IPS-18c (cell line): ENCODE measurements around the gene MEIOB.
"Not testable (repeated sequence)": the region's sequence is repeated elsewhere in the genome, so short reads cannot be mapped to it uniquely, and the experiment has no call there.

Experiments
- H3K4me3 ChIP-seq: 2 replicates; pipeline ENCODE4 v1.7.0; 2013; ENCODE audit warnings: low read depth, mild to moderate bottlenecking, low read length, moderate library complexity; ENCODE audit not compliant: insufficient read depth
- H3K9me3 ChIP-seq: one replicate; pipeline ENCODE4 v1.6.1; 2013; ENCODE audit warnings: mild to moderate bottlenecking, low read length, moderate library complexity; ENCODE audit not compliant: control insufficient read depth, insufficient read depth

Gene MEIOB

DNA sequence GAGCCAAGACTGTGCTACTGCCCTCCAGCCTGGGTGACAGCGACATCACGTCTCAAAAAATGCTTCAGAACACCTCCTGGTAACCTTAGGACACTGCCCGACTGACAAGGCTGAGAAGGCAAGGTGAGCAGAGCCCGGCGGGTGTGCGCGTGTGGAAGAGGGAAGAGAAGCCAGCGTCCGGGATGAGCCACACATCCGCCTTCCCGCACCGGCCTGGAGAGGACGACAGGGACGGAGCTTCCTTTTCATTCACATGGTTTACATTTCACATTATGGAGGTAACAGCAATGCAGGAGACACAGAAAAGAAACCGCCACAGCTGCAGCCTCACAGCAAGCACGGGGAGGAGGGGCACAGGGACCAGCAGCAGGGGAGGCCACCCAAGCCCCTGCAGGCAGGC, 61.9 kb downstream of the MEIOB start:
- Histone ChIP-seq H3K4me3 (no peak overlapping the region), H3K9me3 (peaks cover 4% of the 10 kb centered on the region)

- Histone ChIP-seq H3K9me3 (peaks cover 4% of the 10 kb centered on the region), H3K4me3 (no peak overlapping the region)
These were observed 62.6 kb downstream of the MEIOB start for GRCh38 chr16:1809281-1809801.

DNA sequence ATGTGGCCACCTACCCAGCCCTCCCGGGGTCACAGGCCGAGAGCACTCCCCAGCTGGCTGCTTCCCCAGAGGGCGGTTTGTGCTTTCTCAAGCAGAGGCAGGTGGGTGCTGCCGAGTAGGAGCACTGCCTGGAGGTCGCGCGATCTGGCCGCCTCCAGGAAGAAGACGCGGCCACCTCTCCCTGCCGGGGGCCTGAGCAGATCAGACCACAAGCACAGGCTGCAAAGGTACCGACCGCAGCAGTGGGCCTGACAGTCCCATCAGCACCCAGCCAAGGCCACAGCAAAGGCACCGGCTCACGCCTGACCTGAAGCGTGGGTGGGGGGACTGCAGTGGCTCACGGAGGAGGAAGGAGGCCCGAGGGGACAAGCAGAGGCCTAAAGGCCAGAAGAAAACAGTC, 63.3 kb downstream of the MEIOB start:
- Histone ChIP-seq H3K4me3 (no peak overlapping the region), H3K9me3 (peaks cover 4% of the 10 kb centered on the region)

GRCh38 chr16:1807626-1808025, 64.3 kb downstream of the MEIOB start:
- Histone ChIP-seq H3K4me3 (no peak overlapping the region), H3K9me3 (peaks cover 4% of the 10 kb centered on the region)

DNA sequence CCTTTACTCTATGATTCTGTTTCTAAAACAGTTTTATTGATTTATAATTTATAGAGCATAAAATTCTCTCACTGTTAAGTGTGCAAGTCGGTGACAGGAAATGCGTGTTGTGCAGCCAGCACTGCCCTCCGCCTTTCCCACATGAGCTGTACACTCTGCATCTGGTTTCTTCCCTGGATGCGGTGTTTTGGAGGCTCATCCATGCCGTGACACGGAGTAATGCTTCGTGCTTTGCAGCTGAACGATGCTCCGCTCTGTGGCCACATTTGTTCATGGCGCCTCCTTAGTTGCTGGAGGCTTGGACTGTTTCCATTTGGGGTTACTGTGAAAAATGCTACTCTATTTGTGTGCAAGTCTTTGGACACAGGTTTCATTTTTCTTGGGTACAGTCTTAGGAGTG, 71.3 kb downstream of the MEIOB start:
- no peak overlapping the region for H3K4me3 ChIP-seq
- H3K9me3 ChIP-seq, result peaks cover 5% of the 10 kb centered on the region

GRCh38 chr16:1799263-1799662, 72.7 kb downstream of the MEIOB start:
- not testable (repeated sequence) for H3K9me3 ChIP-seq, H3K4me3 ChIP-seq

- H3K4me3 ChIP-seq, result no peak overlapping the region
- H3K9me3 ChIP-seq, result peaks cover 3% of the 10 kb centered on the region
These were observed 76.9 kb downstream of the MEIOB start for GRCh38 chr16:1794908-1795666.

GRCh38 chr16:1794221-1794871, 77.6 kb downstream of the MEIOB start:
- H3K9me3 ChIP-seq, result peaks cover 3% of the 10 kb centered on the region
- no peak overlapping the region for H3K4me3 ChIP-seq

- Histone ChIP-seq H3K9me3 (peaks cover 3% of the 10 kb centered on the region), H3K4me3 (no peak within 1 kb of the TSS)
These were observed 78.3 kb downstream of the MEIOB start, which contains the start of gene IGFALS for GRCh38 chr16:1793578-1794220. IGFALS (minus strand) TSS chr16:1793705; CDS start chr16:1793652, 53 bp downstream.

GRCh38 chr16:1792836-1793577, 79.0 kb downstream of the MEIOB start:
- H3K9me3 ChIP-seq, result no peaks in the 10 kb centered on the region
- no peak overlapping the region for H3K4me3 ChIP-seq

GRCh38 chr16:1791943-1792812, 79.8 kb downstream of the MEIOB start:
- Histone ChIP-seq H3K9me3 (no peaks in the 10 kb centered on the region), H3K4me3 (no peak overlapping the region)

DNA sequence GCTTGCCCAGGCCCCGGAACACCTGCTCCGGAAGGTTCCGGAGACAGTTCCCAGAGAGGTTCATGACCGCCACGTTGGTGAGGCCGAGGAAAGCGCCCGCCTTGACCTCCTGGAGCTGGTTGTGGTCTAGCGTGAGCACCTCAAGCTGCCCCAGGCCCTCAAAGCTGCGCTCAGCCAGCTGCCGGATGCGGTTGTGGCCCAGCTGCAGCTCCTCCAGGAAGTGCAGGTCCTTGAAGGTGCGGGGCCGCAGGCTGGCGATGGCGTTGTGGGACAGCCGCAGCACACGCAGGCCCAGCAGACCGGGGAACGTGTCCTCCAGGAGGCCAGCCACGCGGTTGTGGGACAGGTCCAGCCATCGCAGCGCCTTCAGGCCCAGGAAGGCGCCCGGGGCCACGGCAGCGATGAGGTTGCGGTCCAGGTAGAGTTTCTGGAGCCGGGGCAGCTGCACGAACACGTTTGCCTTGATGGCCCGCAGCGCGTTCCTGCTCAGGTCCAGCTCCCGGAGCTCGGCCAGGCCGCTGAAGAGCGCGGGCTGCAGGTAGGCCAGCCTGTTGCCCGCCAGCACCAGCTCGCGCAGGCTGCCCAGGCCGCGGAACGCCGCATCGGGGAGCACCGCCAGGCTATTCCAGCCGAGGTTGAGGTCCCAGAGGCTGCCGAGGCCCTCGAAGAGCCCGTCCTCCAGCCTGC, 80.6 kb downstream of the MEIOB start:
- H3K4me3 ChIP-seq, result no peak overlapping the region
- H3K9me3 ChIP-seq, result no peaks in the 10 kb centered on the region

DNA sequence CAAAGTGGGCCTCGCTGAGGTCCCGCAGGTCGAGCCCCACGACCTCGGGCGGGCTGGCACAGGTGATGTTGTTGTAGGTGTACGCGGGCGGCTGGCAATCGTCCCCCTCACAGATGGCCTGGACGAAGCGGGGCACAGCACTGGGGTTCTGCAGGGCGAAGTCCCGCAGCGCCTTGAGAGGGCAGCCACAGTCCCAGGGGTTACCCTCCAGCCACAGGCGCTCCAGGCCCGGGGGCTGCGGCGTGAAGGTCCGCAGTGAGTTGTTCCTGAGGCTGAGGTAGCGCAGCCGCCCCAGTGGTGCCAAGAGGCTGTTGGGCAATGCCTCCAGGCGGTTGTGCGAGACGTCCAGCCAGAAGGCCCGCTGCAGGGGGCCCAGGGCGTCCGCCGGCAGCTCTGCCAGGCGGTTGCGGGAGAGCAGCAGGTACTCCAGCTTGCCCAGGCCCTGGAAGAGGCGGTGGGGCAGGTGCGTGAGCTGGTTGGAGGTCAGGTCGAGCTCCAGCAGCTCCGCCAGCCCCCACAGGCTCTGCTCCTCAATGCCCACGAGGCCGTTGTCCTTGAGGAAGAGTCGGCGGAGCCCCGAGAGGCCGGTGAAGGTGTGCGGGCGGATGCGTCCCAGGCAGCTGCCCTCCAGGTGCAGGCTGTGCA, 81.2 kb downstream of the MEIOB start:
- Histone ChIP-seq H3K4me3 (no peak overlapping the region), H3K9me3 (no peaks in the 10 kb centered on the region)

DNA sequence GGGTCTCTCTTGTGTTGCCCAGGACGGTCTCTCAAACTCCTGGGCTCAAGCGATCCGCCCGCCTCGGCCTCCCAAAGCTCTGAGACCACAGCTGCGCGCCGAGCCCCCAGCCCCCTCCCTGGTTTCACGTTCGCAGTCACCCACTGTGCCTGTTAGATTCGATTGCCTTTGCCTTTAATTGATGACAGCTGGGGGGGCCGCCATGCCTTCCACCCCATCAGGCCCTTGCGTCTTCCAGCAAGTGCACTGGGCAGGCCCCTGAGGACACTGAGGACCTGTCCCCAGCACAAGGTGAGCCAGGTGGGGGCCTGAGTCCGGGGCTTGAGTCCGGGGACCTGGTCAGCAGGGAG, 81.7 kb downstream of the MEIOB start:
- no peaks in the 10 kb centered on the region for H3K9me3 ChIP-seq
- no peak overlapping the region for H3K4me3 ChIP-seq

GRCh38 chr16:1789643-1790045, 82.3 kb downstream of the MEIOB start:
- no peaks in the 10 kb centered on the region for H3K9me3 ChIP-seq

DNA sequence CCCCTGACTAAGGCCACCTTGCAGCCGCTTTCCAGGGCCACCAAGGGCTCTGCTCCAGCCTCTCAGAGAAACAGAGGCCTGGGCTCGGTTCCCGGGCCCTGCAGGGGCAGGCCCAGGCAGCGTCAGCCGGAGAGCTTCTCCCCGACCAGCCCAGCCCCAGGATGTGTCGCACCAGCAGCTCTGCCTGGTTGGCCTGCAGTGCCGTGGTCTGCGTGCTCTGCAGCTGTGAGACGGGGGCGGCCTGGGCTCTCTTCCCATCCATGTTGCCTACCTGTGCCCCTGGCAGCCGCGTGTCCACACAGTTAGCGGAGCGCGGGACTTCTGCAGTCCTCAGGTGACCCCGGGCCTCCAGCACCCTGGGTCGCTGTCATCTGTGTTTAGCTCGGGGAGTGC, 83.3 kb downstream of the MEIOB start:
- H3K9me3 ChIP-seq, result no peaks in the 10 kb centered on the region
- H3K4me3 ChIP-seq, result no peak overlapping the region

More at GRCh38 chr16:1789643-1790045, 82.3 kb downstream of the MEIOB start:
- no peak overlapping the region for H3K4me3 ChIP-seq
